ENCODE results near the gene PTH2. TPM values are rescaled to one million over a fixed set of nuclear protein-coding genes. Genes with fewer than 3 reads are reported as not detected.

PTH2 gene
- total and polyA plus RNA-seq, 2 of the 8 experiments (the other 6 are each of a cell fraction or from before 2014, with no cell fraction given), result not detected

- TF ChIP-seq CHD7 (IDR thresholded peaks at IDR 0.05; ENCODE audit: insufficient replicate concordance, low read length), result no peak
- TF ChIP-seq ASH2L (IDR thresholded peaks at IDR 0.05; ENCODE audit: low read length), result no peak
- TF ChIP-seq RAD21 (IDR thresholded peaks at IDR 0.05 in 1 of 2, conservative IDR thresholded peaks at IDR 0.05 in 1 of 2; ENCODE audit: low read depth in 2 of 2, low read length in 2 of 2), result no peak
- TF ChIP-seq GTF2F1 (IDR thresholded peaks at IDR 0.05; ENCODE audit: borderline replicate concordance, low read depth, low read length), result no peak
- no peak for TF ChIP-seq BACH1 (IDR thresholded peaks at IDR 0.05; ENCODE audit: low read length)
- no peak for TF ChIP-seq JUN (IDR thresholded peaks at IDR 0.05; ENCODE audit: low read depth, low read length)
- no peak for TF ChIP-seq ATF3 (IDR thresholded peaks at IDR 0.05; ENCODE audit: insufficient read depth, low read depth, low read length)
Observed at GRCh38 chr19:49396738-49397505, 26.3 kb downstream of the PTH2 start (continued).
